Renal pelvis (tissue), 4 donors: Measurements from ENCODE around the gene HPS4. TPM values are rescaled to one million over a fixed set of nuclear protein-coding genes. Genes with fewer than 3 reads are reported as not detected.

Source experiments
- DNase-seq: peaks from one replicate; pipeline ENCODE4 v3.0.0-alpha.2; 2013
- polyA plus RNA-seq, 3 donors: library from polyadenylated mRNA; unstranded; fragments of 120-200 nt; gene quantifications; one replicate each; pipeline ENCODE4 v1.2.1, GENCODE V29; 2013; ENCODE audit not compliant: insufficient read length in 3 of 3

The HPS4 gene
- polyA plus RNA-seq, 3 donors = 30.3 to 43.8 (median 40.0) TPM

- peak; percentile 30 for DNase-seq
Measured at GRCh38 chr22:26502688-26503561, 19.3 kb upstream of the HPS4 start.

- DNase-seq = no peak
Measured at GRCh38 chr22:26501996-26502395, 18.4 kb upstream of the HPS4 start.

GRCh38 chr22:26499188-26499703, 15.7 kb upstream of the HPS4 start:
- DNase-seq = no peak

- no peak for DNase-seq
Measured at GRCh38 chr22:26496456-26496855, 12.9 kb upstream of the HPS4 start.

GRCh38 chr22:26494506-26494905, 10.9 kb upstream of the HPS4 start:
- DNase-seq = no peak

GRCh38 chr22:26492220-26492619, 8.6 kb upstream of the HPS4 start:
- DNase-seq = no peak

- DNase-seq = no peak
Measured at GRCh38 chr22:26489447-26490036, 6.0 kb upstream of the HPS4 start.

GRCh38 chr22:26487996-26488395, 4.4 kb upstream of the HPS4 start:
- no peak for DNase-seq

- DNase-seq = no peak
Measured at GRCh38 chr22:26486394-26486793, 2.8 kb upstream of the HPS4 start.

- no peak for DNase-seq
Measured at GRCh38 chr22:26485806-26486390, 2.3 kb upstream of the HPS4 start.

- no peak for DNase-seq
Measured at GRCh38 chr22:26485013-26485412, 1.4 kb upstream of the HPS4 start.

- no peak for DNase-seq
Measured at GRCh38 chr22:26484360-26484706, 750 bp upstream of the HPS4 start.

GRCh38 chr22:26483043-26483438, 542 bp downstream of the HPS4 start:
- no peak for DNase-seq

GRCh38 chr22:26482161-26482560, 1.4 kb downstream of the HPS4 start:
- no peak for DNase-seq

- DNase-seq = no peak
Measured at GRCh38 chr22:26481694-26482093, 1.9 kb downstream of the HPS4 start.

GRCh38 chr22:26481112-26481693, 2.4 kb downstream of the HPS4 start:
- no peak for DNase-seq

GRCh38 chr22:26480611-26480932, 3.0 kb downstream of the HPS4 start:
- DNase-seq = no peak

GRCh38 chr22:26479792-26480610, 3.6 kb downstream of the HPS4 start:
- no peak for DNase-seq

- no peak for DNase-seq
Measured at GRCh38 chr22:26479043-26479791, 4.4 kb downstream of the HPS4 start.

GRCh38 chr22:26477341-26477731, 6.2 kb downstream of the HPS4 start:
- no peak for DNase-seq

GRCh38 chr22:26476705-26477340, 6.8 kb downstream of the HPS4 start:
- no peak for DNase-seq
